Neuron (in vitro differentiated cells): ENCODE results near the gene NECAP2.

Experiments used
- H2AFZ ChIP-seq: one replicate; pipeline ENCODE4 v1.6.1; 2013; ENCODE audit warnings: low read depth, mild to moderate bottlenecking, inconsistent platforms, low read length, moderate library complexity
- H3K27me3 ChIP-seq: one replicate; pipeline ENCODE4 v1.6.1; 2013; ENCODE audit warnings: low read length; ENCODE audit not compliant: insufficient read depth
- H3K36me3 ChIP-seq: one replicate; pipeline ENCODE4 v1.6.1; 2013; ENCODE audit warnings: low read length; ENCODE audit not compliant: insufficient read depth
- H3K4me1 ChIP-seq: one replicate; pipeline ENCODE4 v1.6.1; 2013; ENCODE audit warnings: low read length; ENCODE audit not compliant: insufficient read depth
- H3K4me3 ChIP-seq: 2 replicates; pipeline ENCODE4 v1.5.1; 2013; ENCODE audit warnings: mild to moderate bottlenecking, low read length, moderate library complexity
- H3K9me3 ChIP-seq: one replicate; pipeline ENCODE4 v1.6.1; 2013; ENCODE audit warnings: low read length

Gene NECAP2, protein sequence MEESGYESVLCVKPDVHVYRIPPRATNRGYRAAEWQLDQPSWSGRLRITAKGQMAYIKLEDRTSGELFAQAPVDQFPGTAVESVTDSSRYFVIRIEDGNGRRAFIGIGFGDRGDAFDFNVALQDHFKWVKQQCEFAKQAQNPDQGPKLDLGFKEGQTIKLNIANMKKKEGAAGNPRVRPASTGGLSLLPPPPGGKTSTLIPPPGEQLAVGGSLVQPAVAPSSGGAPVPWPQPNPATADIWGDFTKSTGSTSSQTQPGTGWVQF

DNA sequence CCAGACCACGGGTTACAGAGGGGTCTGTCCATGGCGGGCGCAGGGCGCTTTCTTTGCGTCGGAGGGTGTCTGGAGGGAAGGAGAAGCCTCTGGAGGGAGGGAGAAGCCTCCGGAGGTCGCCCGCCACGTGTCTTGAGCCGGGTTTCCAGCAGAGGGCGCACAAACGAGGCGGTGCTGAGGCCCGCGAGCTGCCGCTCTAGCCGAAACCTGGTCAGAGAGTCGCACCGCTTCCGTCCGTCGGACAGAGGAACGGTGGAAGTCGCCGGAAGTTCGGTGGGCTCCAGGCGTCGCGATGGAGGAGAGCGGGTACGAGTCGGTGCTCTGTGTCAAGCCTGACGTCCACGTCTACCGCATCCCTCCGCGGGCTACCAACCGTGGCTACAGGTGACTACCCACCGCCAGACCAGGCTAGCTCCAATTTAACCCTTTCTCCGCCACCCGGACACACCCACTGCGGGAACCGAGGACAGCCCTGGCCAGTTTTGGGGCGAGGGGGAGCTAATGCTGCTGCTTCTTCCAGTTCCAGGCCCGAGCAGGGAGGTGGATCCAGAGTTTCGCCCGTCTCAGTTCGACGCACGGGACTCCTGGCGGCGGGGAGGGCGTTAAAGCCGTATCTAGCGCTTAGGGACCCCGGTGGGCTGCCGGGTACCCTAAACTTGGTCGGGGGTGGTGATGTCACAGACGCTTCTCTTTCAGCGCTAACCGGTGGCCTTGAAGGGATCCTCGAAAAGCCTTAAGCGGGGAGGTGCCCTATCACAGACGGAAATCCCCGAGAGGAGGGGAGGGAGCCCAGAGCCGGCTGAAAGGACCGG is at the start of gene NECAP2:
Gene NECAP2, plus strand, starts transcription at position 255 of the 812 bp plus-strand sequence. Its CDS starts 38 bp downstream, at position 293.
- peak within 1 kb of the TSS; percentile 51 for H2AFZ ChIP-seq
- peaks cover 27% of the 10 kb centered on the region for H3K36me3 ChIP-seq
- H3K4me1 ChIP-seq: peaks cover 13% of the 10 kb centered on the region
- peak within 1 kb of the TSS; percentile 75 for H3K4me3 ChIP-seq
- H3K9me3 ChIP-seq: no peaks in the 10 kb centered on the region
- H3K27me3 ChIP-seq: no peaks in the 10 kb centered on the region

DNA sequence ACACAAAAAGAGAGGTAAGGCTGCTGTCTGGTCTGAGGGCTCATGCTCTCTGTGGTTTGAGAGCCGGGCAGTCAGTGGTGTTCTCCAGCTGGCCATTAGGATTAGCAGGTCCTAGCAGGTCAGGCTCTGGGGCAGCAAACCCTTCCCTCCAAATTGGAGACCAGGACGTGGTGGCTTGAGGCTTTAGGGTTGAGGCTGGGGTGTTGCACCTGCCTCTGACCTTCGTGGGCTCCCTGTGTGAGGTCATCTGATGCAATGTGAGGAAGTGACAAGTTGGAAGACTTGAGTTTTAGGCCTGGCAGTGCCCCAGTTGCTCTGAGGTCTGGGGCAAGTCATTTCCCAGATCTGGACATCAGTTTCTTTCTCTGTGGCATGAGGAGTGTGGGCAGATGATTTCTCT is 49.1 kb upstream of the NECAP2 start:
- Histone ChIP-seq H2AFZ (no peak overlapping the region), H3K27me3 (no peaks in the 10 kb centered on the region), H3K9me3 (no peaks in the 10 kb centered on the region), H3K4me1 (no peaks in the 10 kb centered on the region), H3K4me3 (no peak overlapping the region), H3K36me3 (peaks cover 32% of the 10 kb centered on the region)

DNA sequence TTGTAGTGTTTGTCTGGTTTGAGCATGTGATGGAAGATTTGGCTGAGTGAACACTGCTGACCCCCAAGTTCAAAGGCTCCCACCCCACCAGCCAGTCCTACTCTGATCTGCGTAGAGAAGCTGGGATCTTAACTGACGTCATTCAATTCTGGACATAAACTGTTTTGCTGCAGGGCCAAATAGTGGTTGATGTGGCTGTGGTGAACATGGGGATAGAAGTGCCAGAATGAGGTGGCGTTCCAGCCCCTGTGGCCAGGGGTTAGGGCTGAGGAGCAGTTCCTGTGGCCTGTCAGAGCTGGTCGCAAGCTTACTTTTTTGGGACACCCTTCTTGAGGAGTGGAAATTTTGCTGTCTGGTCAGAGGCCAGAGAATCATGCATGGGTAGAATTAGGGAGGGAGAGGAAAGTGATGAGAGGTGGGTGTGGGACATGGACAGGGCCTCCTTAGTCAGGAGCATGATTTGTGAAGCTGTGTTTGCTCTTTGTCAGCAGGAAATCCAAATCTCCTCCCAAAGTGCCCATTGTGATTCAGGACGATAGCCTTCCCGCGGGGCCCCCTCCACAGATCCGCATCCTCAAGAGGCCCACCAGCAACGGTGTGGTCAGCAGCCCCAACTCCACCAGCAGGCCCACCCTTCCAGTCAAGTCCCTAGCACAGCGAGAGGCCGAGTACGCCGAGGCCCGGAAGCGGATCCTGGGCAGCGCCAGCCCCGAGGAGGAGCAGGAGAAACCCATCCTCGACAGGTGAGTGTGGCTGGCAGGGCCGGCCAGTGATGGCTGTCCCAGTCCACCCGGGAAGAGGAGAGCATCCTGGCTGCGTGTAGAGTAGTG is 47.6 kb upstream of the NECAP2 start:
- Histone ChIP-seq H3K9me3 (no peaks in the 10 kb centered on the region), H3K4me3 (no peak overlapping the region), H3K36me3 (peaks cover 41% of the 10 kb centered on the region), H3K4me1 (no peaks in the 10 kb centered on the region), H2AFZ (no peak overlapping the region), H3K27me3 (no peaks in the 10 kb centered on the region)

DNA sequence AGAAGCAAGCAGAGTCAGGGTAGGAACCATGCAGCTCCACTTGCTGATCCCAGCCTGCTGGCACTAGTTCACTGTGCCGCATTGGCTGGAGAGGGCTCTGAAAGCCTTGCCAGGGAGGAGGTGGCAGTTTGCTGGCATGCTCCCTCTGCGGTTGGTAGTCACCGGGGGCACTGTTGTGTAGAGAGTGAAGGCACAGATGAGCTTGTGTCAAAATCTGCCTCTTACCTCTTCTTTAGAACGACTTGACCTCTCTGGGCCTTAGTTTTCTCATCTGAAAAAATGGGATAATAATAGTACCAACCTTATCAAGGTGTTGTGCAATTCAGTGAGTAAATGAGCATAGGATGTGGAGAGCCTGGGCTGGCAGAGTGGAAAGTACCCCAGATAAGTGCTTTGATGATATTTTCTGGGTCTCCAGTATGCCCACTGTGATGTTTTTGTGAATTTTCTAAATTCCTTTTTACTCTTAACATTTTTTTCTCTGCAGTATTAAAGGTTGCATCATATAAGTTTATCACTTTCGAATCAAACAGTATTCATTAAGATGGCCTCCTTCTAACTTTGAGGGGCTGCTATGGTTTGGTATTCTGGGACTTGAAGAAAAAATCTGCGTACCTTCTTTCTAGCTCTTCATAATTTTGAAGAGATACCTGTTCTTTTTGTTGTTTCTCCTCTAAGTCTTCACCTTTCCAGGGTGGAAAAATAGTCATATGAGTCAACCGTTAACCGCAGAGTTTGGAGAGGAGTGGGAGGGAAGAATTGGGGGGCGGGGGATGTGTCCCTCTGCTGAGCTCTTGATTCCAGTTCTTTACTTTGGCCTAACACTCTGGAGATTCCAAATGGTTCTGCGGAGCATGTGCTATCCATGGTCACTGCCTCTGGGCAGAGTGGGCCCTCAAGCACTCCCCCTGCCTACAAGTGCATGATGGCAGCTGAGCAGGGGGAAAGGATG is 46.7 kb upstream of the NECAP2 start:
- H3K9me3 ChIP-seq: no peaks in the 10 kb centered on the region
- H3K36me3 ChIP-seq: peaks cover 41% of the 10 kb centered on the region
- H2AFZ ChIP-seq: no peak overlapping the region
- no peaks in the 10 kb centered on the region for H3K4me1 ChIP-seq
- H3K27me3 ChIP-seq: no peaks in the 10 kb centered on the region
- H3K4me3 ChIP-seq: no peak overlapping the region

DNA sequence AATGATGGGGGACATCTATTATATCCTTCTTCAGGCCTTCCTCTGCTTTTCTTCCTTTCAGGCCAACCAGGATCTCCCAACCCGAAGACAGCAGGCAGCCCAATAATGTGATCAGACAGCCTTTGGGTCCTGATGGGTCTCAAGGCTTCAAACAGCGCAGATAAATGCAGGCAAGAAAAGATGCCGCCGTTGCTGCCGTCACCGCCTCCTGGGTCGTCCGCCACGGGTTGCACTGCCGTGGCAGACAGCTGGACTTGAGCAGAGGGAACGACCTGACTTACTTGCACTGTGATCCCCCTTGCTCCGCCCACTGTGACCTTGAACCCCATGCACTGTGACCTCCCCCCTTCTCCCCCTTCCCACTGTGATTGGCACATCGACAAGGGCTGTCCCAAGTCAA is 45.5 kb upstream of the NECAP2 start:
- Histone ChIP-seq H3K36me3 (peaks cover 46% of the 10 kb centered on the region), H2AFZ (no peak overlapping the region), H3K27me3 (no peaks in the 10 kb centered on the region), H3K9me3 (no peaks in the 10 kb centered on the region), H3K4me3 (no peak overlapping the region), H3K4me1 (no peaks in the 10 kb centered on the region)

DNA sequence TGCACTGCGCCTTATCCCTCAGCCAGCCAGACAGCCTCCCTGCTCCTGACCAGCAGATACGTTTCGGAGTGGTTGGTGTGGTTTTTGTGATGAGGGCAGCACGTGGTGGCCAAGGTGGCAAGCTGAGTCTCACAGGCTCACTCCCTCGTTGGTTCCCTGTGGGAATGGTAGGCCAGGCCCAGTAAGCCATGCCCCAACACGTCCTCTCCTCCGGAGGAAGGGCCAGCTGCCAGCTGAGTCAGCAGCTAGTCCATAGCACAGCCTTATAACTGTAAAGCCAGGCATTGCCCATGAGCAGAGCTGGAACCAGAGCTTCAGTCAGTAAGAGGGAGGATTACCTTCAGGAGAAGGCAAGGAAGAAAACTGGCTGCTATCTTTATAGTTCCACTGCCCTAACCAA is 43.9 kb upstream of the NECAP2 start:
- no peaks in the 10 kb centered on the region for H3K9me3 ChIP-seq
- no peak overlapping the region for H3K4me3 ChIP-seq
- H3K4me1 ChIP-seq: no peaks in the 10 kb centered on the region
- H3K27me3 ChIP-seq: no peaks in the 10 kb centered on the region
- H2AFZ ChIP-seq: no peak overlapping the region
- H3K36me3 ChIP-seq: peaks cover 46% of the 10 kb centered on the region

DNA sequence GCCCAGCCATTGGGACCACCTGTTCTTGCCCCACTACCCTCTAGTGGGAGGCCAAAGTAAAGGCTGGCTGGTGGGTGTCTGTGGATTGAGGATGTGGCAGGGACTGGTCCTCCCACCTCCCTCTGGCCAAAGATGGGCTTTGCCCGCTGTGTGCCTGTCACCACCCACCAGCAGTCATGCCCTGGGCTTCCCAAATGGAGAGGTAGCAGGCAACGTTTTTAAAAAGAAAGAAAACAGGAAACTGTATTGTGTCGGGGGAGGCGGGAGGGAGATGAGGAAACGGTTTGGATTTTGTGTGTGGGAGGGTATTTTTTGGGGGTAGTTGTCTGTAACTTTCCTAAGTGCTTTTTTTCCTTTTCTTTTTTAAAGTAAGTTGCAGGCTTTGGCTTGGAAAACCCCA is 43.4 kb upstream of the NECAP2 start:
- no peak overlapping the region for H2AFZ ChIP-seq
- no peak overlapping the region for H3K4me3 ChIP-seq
- peaks cover 44% of the 10 kb centered on the region for H3K36me3 ChIP-seq
- no peaks in the 10 kb centered on the region for H3K27me3 ChIP-seq
- H3K9me3 ChIP-seq: no peaks in the 10 kb centered on the region
- H3K4me1 ChIP-seq: no peaks in the 10 kb centered on the region

DNA sequence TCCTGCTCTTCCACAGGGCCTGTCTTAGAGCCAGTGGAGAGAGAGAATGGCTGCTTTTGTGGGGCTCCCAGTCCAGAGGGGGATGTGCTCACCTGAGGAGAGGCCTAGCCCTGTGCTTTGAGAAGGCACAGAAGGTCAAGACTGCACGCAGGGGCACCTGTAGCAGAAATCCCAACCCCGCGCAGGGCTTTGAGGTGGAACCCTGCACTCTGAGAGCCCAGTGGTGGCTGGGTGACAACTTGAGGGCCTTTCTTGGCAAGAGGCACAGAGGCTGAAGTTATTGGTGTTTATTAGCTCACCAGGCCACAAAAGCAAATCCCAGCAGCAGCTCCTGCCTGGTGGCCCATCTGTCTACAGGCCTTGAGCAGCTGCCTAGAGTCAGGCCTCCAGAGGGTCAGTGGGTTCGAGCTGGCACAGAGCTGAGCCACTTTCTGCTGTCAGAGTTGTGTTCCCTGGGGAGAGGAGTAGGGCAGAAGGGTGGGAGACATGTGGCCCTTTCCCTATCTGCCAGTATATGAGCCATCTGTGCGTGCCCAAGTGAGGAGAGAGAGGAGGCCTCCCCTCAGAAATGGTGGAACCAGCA is 42.1 kb upstream of the NECAP2 start:
- Histone ChIP-seq H3K9me3 (no peaks in the 10 kb centered on the region), H3K36me3 (peaks cover 33% of the 10 kb centered on the region), H3K4me3 (no peak overlapping the region), H3K27me3 (no peaks in the 10 kb centered on the region), H2AFZ (no peak overlapping the region), H3K4me1 (no peaks in the 10 kb centered on the region)

DNA sequence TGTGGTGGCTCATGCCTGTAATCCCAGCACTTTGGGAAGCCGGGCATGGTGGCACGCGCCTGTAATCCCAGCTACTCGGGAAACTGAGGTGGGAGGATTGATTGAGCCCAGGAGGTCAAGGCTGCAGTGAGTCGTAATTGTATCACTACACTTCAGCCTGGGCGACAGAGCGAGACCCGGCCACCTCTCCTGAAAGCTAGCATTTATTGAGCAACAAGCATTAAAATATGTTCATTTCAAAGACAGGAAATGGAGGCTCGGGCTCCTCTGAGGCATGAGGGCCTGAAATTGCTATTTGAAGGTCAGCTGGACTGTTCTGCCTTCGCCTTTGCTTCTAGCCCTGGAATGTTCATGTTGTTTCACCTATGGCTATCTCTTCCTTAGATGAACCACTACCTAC is 37.8 kb upstream of the NECAP2 start:
- Histone ChIP-seq H3K4me1 (peaks cover 4% of the 10 kb centered on the region), H3K27me3 (no peaks in the 10 kb centered on the region), H3K9me3 (no peaks in the 10 kb centered on the region), H3K4me3 (no peak overlapping the region), H3K36me3 (peaks cover 5% of the 10 kb centered on the region), H2AFZ (no peak overlapping the region)

DNA sequence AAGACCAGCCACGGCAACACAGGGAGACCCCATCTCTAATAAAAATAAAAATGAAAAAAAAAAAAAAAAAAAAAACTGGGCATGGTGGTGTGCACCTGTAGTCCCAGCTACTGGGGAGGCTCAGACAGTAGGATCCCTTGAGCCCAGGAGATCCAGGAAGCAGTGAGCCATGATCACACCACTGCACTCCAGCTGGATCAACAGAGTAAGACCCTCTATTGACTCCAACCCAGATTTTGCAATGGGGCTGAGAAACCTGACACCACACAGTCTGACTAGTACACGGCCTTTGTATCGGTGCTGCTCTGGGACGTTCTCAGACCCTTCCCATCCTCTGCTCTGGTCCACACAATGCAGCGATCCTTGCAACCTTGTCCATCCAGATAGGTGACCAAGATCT is 35.1 kb upstream of the NECAP2 start:
- H2AFZ ChIP-seq: no peak overlapping the region
- no peaks in the 10 kb centered on the region for H3K9me3 ChIP-seq
- no peak overlapping the region for H3K4me3 ChIP-seq
- no peaks in the 10 kb centered on the region for H3K36me3 ChIP-seq
- H3K27me3 ChIP-seq: no peaks in the 10 kb centered on the region
- peaks cover 4% of the 10 kb centered on the region for H3K4me1 ChIP-seq

DNA sequence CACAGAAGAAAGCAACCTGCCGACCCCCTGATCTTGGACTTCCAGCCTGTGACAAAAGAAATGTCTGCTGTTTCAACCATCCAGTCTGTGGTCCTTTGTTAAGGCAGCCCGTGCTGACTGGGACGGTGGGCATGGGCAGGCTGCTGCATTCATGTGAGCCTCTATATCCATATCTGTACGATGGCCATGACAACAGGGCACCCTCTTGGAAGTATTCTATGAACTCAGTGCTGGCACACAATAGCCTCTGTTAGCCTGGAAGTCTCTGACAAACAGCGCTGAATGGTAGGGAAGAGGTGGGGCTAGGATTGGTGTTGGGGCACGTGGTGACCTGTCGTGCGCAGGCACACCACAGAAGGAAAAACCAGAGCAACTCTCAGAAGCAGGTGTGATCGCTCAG is 33.7 kb upstream of the NECAP2 start:
- no peaks in the 10 kb centered on the region for H3K9me3 ChIP-seq
- no peak overlapping the region for H3K4me3 ChIP-seq
- no peak overlapping the region for H2AFZ ChIP-seq
- no peaks in the 10 kb centered on the region for H3K36me3 ChIP-seq
- no peaks in the 10 kb centered on the region for H3K27me3 ChIP-seq
- peaks cover 4% of the 10 kb centered on the region for H3K4me1 ChIP-seq

DNA sequence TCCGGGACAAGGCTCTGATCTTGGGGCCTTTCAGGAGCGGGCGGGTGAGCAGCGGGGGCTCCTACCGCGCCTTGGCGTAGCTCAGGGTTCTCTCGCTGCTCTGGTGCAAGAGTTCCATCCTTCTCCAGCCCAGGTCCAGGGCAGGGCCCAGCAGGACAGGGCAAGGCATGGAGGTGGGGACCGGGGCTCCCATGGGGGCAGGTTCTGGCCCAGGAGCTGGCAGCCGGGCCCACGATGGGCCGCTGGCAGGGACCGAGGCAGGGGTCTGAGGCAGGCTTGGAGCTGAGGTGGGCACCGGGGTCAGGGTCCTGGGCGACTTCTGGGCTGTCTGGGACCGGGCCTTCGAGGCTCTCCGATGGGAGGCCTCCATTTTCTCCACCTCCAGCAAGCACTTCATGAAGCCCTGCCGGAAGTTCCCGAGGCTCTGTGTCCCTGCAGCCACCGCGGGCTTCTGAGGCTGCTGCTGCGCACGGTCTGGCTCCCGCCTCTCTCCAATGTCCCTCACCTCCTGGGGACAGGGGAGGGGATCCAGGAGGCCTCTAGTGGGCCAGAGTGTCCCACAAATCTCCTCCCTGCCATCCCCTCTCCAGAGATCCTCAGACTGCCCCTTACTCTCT is 30.9 kb upstream of the NECAP2 start:
- Histone ChIP-seq H3K36me3 (no peaks in the 10 kb centered on the region), H3K4me1 (peaks cover 4% of the 10 kb centered on the region), H3K27me3 (no peaks in the 10 kb centered on the region), H3K4me3 (no peak overlapping the region), H3K9me3 (no peaks in the 10 kb centered on the region), H2AFZ (no peak overlapping the region)
